ENCODE measurements around the gene AKT3. TPM values are rescaled to one million over a fixed set of nuclear protein-coding genes. Genes with fewer than 3 reads are reported as not detected.
A peak's percentile ranks its signal among the peaks of the same experiment; 100 is the strongest.

Gene AKT3
- total RNA-seq, 2 donors from 2014 or later, result 46.0 to 85.8 TPM

DNA sequence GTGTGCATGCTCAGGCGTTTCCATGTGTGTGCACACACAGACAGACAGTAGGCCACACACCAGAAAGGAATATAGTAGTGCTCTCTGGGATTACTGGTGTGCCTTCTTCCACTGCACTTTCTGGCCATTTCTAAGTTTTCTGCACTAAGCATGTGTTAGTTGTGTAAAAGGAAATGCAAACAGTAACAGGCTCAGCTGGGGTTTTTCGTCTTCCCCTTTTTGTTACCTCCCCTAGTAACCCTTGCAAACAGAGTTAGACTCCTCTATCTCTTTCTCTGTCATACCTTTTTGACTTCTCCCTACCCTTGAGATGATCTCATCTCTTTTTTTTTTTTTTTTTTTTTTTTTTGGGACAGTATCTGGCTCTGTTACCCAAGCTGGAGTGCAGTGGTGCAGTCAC is 398.0 kb downstream of the AKT3 start:
- no peaks in the 10 kb centered on the region for H3K9me3 ChIP-seq
- no peak for ATAC-seq (ENCODE audit: insufficient number of reproducible peaks, low FRiP score, low read depth)
- H3K4me3 ChIP-seq, result no peak overlapping the region
- DNase-seq (ENCODE audit: low spot score), result no peak
- no peaks in the 10 kb centered on the region for H3K27me3 ChIP-seq (replicated peaks; ENCODE audit: insufficient read depth)
- TF ChIP-seq, protein P1, sequence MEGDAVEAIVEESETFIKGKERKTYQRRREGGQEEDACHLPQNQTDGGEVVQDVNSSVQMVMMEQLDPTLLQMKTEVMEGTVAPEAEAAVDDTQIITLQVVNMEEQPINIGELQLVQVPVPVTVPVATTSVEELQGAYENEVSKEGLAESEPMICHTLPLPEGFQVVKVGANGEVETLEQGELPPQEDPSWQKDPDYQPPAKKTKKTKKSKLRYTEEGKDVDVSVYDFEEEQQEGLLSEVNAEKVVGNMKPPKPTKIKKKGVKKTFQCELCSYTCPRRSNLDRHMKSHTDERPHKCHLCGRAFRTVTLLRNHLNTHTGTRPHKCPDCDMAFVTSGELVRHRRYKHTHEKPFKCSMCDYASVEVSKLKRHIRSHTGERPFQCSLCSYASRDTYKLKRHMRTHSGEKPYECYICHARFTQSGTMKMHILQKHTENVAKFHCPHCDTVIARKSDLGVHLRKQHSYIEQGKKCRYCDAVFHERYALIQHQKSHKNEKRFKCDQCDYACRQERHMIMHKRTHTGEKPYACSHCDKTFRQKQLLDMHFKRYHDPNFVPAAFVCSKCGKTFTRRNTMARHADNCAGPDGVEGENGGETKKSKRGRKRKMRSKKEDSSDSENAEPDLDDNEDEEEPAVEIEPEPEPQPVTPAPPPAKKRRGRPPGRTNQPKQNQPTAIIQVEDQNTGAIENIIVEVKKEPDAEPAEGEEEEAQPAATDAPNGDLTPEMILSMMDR (IDR thresholded peaks at IDR 0.05), result no peak
- no peaks in the 10 kb centered on the region for H3K4me1 ChIP-seq (ENCODE audit: control insufficient read depth in 1 of 2, low read depth in 2 of 2)
- H3K36me3 ChIP-seq, result no peaks in the 10 kb centered on the region
- H3K27ac ChIP-seq, result no peak overlapping the region

DNA sequence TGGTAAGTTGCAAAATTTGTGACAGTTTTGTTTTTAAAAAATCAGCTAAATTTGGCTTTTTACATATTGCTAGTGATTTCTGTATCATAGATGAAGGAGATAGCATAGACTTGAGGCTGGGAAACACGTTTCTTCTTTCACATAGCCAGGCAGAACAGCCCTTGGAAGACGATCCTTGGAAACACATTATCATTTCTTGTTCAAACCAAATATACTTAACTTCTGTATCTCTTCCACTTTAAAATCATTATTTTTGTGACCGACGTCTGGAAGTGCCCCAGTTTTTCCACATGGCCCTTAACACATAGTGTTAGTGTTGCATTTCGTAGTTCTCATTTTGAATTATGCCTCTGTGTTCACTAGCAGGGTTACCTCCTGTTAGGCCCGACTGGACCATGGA is 400.7 kb downstream of the AKT3 start:
- no peaks in the 10 kb centered on the region for H3K27me3 ChIP-seq (replicated peaks; ENCODE audit: insufficient read depth)

DNA sequence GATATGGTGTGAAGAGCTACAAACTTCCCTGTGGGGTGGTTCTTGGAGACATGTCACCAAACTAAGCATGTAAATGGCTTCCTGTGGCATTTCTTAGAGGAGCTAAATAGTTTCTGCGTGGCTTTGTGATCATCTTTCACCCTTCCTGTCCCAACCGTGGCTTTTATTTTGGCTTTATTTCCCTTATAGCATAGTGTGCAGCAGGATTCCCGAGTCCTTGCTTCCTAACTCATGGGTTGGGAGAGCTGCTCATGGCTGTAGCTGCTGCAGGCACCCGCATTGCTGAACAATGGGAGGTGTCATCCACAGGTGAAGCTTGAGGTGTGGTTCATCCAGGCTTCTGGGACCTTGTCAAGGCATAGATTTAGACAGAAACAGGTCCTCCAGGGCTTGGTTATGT is 402.2 kb downstream of the AKT3 start:
- TF ChIP-seq, protein P1 (IDR thresholded peaks at IDR 0.05), result no peak
- H3K36me3 ChIP-seq, result no peaks in the 10 kb centered on the region
- H3K27ac ChIP-seq, result no peak overlapping the region
- H3K4me1 ChIP-seq (ENCODE audit: control insufficient read depth in 1 of 2, low read depth in 2 of 2), result peaks cover 5 to 11% of the 10 kb centered on the region in 2 donors
- DNase-seq (ENCODE audit: low spot score), result no peak
- no peaks in the 10 kb centered on the region for H3K9me3 ChIP-seq
- no peak for ATAC-seq (ENCODE audit: insufficient number of reproducible peaks, low FRiP score, low read depth)
- H3K4me3 ChIP-seq, result no peak overlapping the region
- no peaks in the 10 kb centered on the region for H3K27me3 ChIP-seq (replicated peaks; ENCODE audit: insufficient read depth)

More for the DNA sequence above, 400.7 kb downstream of the AKT3 start:
- Histone ChIP-seq H3K9me3 (no peaks in the 10 kb centered on the region), H3K27ac (no peak overlapping the region), H3K4me1 (ENCODE audit: control insufficient read depth in 1 of 2, low read depth in 2 of 2) (no peaks in the 10 kb centered on the region), H3K4me3 (no peak overlapping the region), H3K36me3 (no peaks in the 10 kb centered on the region)
- DNase-seq (ENCODE audit: low spot score), result no peak
- TF ChIP-seq, protein P1 (IDR thresholded peaks at IDR 0.05), result no peak
- no peak for ATAC-seq (ENCODE audit: insufficient number of reproducible peaks, low FRiP score, low read depth)

DNA sequence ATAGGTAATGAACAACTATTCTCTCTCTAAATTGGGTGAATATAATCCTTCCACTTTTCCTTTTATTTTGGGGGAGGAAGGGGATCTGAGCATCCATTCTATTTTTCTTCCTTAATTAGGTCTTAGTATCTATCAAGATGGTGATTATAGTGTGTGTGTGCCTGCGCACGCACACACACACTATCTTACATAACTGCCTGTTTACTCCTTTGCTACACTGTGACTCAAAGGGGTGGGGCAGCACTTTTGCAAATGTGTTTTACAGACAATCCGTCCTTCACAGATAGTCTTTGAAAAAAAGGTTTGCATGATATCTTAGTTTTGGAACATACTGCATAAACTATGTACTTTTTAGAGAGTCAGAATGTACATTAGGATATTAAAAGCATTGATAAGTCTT is 402.7 kb downstream of the AKT3 start:
- DNase-seq (ENCODE audit: low spot score) (no peak), ATAC-seq (ENCODE audit: insufficient number of reproducible peaks, low FRiP score, low read depth) (no peak)
- Histone ChIP-seq H3K4me3 (no peak overlapping the region), H3K4me1 (ENCODE audit: control insufficient read depth in 1 of 2, low read depth in 2 of 2) (peaks cover 5 to 11% of the 10 kb centered on the region in 2 donors), H3K27me3 (replicated peaks; ENCODE audit: insufficient read depth) (no peaks in the 10 kb centered on the region), H3K9me3 (no peaks in the 10 kb centered on the region), H3K27ac (no peak overlapping the region), H3K36me3 (no peaks in the 10 kb centered on the region)
- TF ChIP-seq, protein P1 (IDR thresholded peaks at IDR 0.05), result no peak

DNA sequence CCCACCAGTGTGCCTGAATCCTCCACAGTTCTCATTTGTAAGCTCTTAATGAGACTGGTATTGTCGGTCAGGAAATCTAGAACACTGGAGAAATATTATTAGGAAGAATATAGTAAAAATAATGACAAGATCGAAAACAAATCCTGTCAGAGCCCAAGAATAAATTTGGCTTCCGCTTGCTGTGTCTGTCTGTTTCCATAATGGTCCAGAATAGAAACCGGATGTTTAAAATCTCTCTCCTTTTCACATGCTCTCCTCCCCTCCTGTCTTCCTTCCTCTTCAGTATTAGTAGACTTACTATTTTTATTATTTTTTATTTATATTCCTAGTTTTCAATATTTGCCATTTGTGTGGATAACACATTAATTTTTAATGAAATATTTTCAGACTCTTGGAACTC is 406.5 kb downstream of the AKT3 start:
- Histone ChIP-seq H3K9me3 (no peaks in the 10 kb centered on the region), H3K27me3 (replicated peaks; ENCODE audit: insufficient read depth) (no peaks in the 10 kb centered on the region), H3K27ac (no peak overlapping the region), H3K36me3 (no peaks in the 10 kb centered on the region), H3K4me3 (peak overlapping the region; percentile 35), H3K4me1 (ENCODE audit: control insufficient read depth in 1 of 2, low read depth in 2 of 2) (peaks cover 5 to 11% of the 10 kb centered on the region in 2 donors)
- DNase-seq (ENCODE audit: low spot score) (no peak), ATAC-seq (ENCODE audit: insufficient number of reproducible peaks, low FRiP score, low read depth) (no peak)
- TF ChIP-seq, protein P1 (IDR thresholded peaks at IDR 0.05), result no peak

Measured in thoracic aorta (tissue), 2 donors.